K562 (cell line): ENCODE data around the gene GUCA2B.

Source experiments
- BMI1 ChIP-seq: fragments of 150-350 bp; IDR thresholded peaks from 2 replicates; pipeline ENCODE4 v1.6.1; 2014; ENCODE audit warnings: low read length
- GABPA ChIP-seq: fragments of 200-800 bp; sonication (Bioruptor generic); conservative IDR thresholded peaks from 2 replicates; pipeline ENCODE4 v1.6.1; 2016; ENCODE audit warnings: low read depth, missing genetic modification characterization, missing compliant biosample characterization
- KLF6 ChIP-seq: fragments of 250-450 bp; sonication (Bioruptor Pico); IDR thresholded peaks from 2 replicates; pipeline ENCODE4 v1.4.0; 2020; ENCODE audit warnings: mild to moderate bottlenecking, moderate library complexity, borderline replicate concordance
- SMAD4 ChIP-seq: fragments of 250-450 bp; sonication (Bioruptor Pico); conservative IDR thresholded peaks from 2 replicates; pipeline ENCODE4 v1.8.0; 2021; ENCODE audit warnings: inconsistent platforms, mild to moderate bottlenecking, moderate library complexity
- SP1 ChIP-seq: sonication (generic); formaldehyde crosslinking; IDR thresholded peaks from 2 replicates; pipeline ENCODE4 v1.8.1; 2022; ENCODE audit warnings: mild to moderate bottlenecking, missing genetic modification reagents
- ZNF133 ChIP-seq: fragments of 250-450 bp; sonication (Bioruptor Pico); IDR thresholded peaks from 2 replicates; pipeline ENCODE4 v1.4.0; 2020; ENCODE audit warnings: mild to moderate bottlenecking
- TF ChIP-seq, protein P1 (sequence below): sonication (generic); formaldehyde crosslinking; IDR thresholded peaks from 2 replicates; pipeline ENCODE4 v1.4.0; 2020; ENCODE audit warnings: mild to moderate bottlenecking, missing genetic modification reagents

DNA sequence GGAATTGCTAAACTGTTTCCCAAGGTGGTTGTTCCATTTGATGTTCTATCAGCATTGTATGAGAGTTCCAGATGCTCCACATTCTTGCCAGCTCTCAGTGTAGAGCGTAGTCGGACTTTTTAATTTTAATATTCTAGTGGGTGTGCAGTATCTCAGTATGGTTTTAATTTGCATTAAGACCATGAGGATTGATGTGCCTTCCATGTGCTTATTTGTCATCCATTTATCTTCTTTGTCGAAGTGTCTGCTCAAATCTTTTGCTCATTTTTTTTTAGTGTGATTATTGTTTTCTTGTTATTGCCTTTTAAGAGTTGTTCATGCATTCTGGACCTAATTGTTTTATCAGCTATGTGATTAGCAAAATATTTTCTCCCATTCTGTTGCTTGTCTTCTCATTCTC lies 13.8 kb upstream of the GUCA2B start:
- TF ChIP-seq KLF6 (no peak), ZNF133 (no peak), SP1 (CRISPR knock-in tag) (no peak), SMAD4 (CRISPR knock-in tag) (no peak), BMI1 (no peak), GABPA (tag) (no peak)
- TF ChIP-seq, protein P1, sequence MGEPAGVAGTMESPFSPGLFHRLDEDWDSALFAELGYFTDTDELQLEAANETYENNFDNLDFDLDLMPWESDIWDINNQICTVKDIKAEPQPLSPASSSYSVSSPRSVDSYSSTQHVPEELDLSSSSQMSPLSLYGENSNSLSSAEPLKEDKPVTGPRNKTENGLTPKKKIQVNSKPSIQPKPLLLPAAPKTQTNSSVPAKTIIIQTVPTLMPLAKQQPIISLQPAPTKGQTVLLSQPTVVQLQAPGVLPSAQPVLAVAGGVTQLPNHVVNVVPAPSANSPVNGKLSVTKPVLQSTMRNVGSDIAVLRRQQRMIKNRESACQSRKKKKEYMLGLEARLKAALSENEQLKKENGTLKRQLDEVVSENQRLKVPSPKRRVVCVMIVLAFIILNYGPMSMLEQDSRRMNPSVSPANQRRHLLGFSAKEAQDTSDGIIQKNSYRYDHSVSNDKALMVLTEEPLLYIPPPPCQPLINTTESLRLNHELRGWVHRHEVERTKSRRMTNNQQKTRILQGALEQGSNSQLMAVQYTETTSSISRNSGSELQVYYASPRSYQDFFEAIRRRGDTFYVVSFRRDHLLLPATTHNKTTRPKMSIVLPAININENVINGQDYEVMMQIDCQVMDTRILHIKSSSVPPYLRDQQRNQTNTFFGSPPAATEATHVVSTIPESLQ (CRISPR knock-in tag) = no peak
